GM20431 (cell line): ENCODE measurements around the gene ARNT2.

ENCODE experiments used
- in situ Hi-C: fragments of 300-500 bp; cut with MseI, MboI; formaldehyde crosslinking; loops from one replicate; pipeline ENCODE4 v1.15.0; 2020; ENCODE audit warnings: low sequenced_read_pairs; ENCODE audit not compliant: unreplicated experiment

The ARNT2 gene

GRCh38 chr15:80584561-80584964 is 180.4 kb downstream of the ARNT2 start:
- in situ Hi-C loops: no loop called here

GRCh38 chr15:80584973-80585525 is 180.9 kb downstream of the ARNT2 start:
- in situ Hi-C loops: no loop called here

- in situ Hi-C loops: no loop called here
These were observed 181.4 kb downstream of the ARNT2 start for GRCh38 chr15:80585544-80586018.

- in situ Hi-C loops: no loop called here
These were observed 182.0 kb downstream of the ARNT2 start for GRCh38 chr15:80586161-80586560.

GRCh38 chr15:80587007-80587406 is 182.8 kb downstream of the ARNT2 start:
- in situ Hi-C loops: no loop called here

- in situ Hi-C loops: no loop called here
These were observed 183.8 kb downstream of the ARNT2 start for GRCh38 chr15:80587816-80588456.

- in situ Hi-C loops: no loop called here
These were observed 184.6 kb downstream of the ARNT2 start for GRCh38 chr15:80588801-80589200.

GRCh38 chr15:80590761-80591355 is 186.7 kb downstream of the ARNT2 start:
- in situ Hi-C loops: no loop called here

GRCh38 chr15:80591471-80591870 is 187.3 kb downstream of the ARNT2 start:
- in situ Hi-C loops: no loop called here

- in situ Hi-C loops: no loop called here
These were observed 188.0 kb downstream of the ARNT2 start for GRCh38 chr15:80591938-80592825.

- in situ Hi-C loops: no loop called here
These were observed 189.4 kb downstream of the ARNT2 start for GRCh38 chr15:80593486-80594030.

GRCh38 chr15:80594091-80594889 is 190.1 kb downstream of the ARNT2 start:
- in situ Hi-C loops: no loop called here

- in situ Hi-C loops: no loop called here
These were observed 191.2 kb downstream of the ARNT2 start for GRCh38 chr15:80595396-80595795.

GRCh38 chr15:80596521-80596976 is 192.4 kb downstream of the ARNT2 start:
- in situ Hi-C loops: no loop called here

GRCh38 chr15:80597076-80597475 is 192.9 kb downstream of the ARNT2 start:
- in situ Hi-C loops: no loop called here

GRCh38 chr15:80599359-80599758 is 195.2 kb downstream of the ARNT2 start:
- in situ Hi-C loops: no loop called here

GRCh38 chr15:80600626-80601025 is 196.4 kb downstream of the ARNT2 start:
- in situ Hi-C loops: no loop called here

- in situ Hi-C loops: no loop called here
These were observed 197.1 kb downstream of the ARNT2 start for GRCh38 chr15:80601256-80601655.
